Measurements from ENCODE around the gene P2RY14. TPM values are rescaled to one million over a fixed set of nuclear protein-coding genes. Genes with fewer than 3 reads are reported as not detected.

P2RY14 gene
- total RNA-seq, 2 donors from 2014 or later: 1.7 to 2.9 TPM

GRCh38 chr3:151226088-151226563 lies 52.2 kb downstream of the P2RY14 start:
- intact Hi-C loops (cut with DNase I): loop anchor here (5.0 kb wide), 2 partner anchors 56 to 59 kb away; no protein-coding TSS in a partner anchor
- Histone ChIP-seq H3K27ac (no peak overlapping the region), H3K4me1 (no peaks in the 10 kb centered on the region)

GRCh38 chr3:151225040-151225975 lies 53.0 kb downstream of the P2RY14 start:
- intact Hi-C loops (cut with DNase I): loop anchor here (5.0 kb wide), 2 partner anchors 57 to 58 kb away; no protein-coding TSS in a partner anchor
- Histone ChIP-seq H3K4me3 (no peak overlapping the region), H3K9me3 (no peaks in the 10 kb centered on the region), H3K27me3 (no peaks in the 10 kb centered on the region), H3K4me1 (no peaks in the 10 kb centered on the region), H3K27ac (no peak overlapping the region), H3K36me3 (no peaks in the 10 kb centered on the region), H3K9ac (ENCODE audit: low read depth in 2 of 2, low read length in 2 of 2) (no peak overlapping the region)
- TF ChIP-seq CTCF (IDR thresholded peaks at IDR 0.05): no peak
- DNase-seq: no peak

More at GRCh38 chr3:151226088-151226563, 52.2 kb downstream of the P2RY14 start:
- H3K27me3 ChIP-seq: no peaks in the 10 kb centered on the region
- no peak for DNase-seq
- no peaks in the 10 kb centered on the region for H3K36me3 ChIP-seq
- H3K9ac ChIP-seq (ENCODE audit: low read depth in 2 of 2, low read length in 2 of 2): no peak overlapping the region
- no peak overlapping the region for H3K4me3 ChIP-seq
- TF ChIP-seq CTCF (IDR thresholded peaks at IDR 0.05): no peak
- H3K9me3 ChIP-seq: no peaks in the 10 kb centered on the region

- no peaks in the 10 kb centered on the region for H3K27me3 ChIP-seq
- DNase-seq: no peak
- H3K9me3 ChIP-seq: no peaks in the 10 kb centered on the region
- intact Hi-C loops (cut with DNase I): no loop called here
- TF ChIP-seq CTCF (IDR thresholded peaks at IDR 0.05): no peak
- H3K4me1 ChIP-seq: no peaks in the 10 kb centered on the region
- no peaks in the 10 kb centered on the region for H3K36me3 ChIP-seq
- no peak overlapping the region for H3K27ac ChIP-seq
- H3K4me3 ChIP-seq: no peak overlapping the region
- no peak overlapping the region for H3K9ac ChIP-seq (ENCODE audit: low read depth in 2 of 2, low read length in 2 of 2)
Observed at GRCh38 chr3:151224268-151224866, 54.0 kb downstream of the P2RY14 start.

- no peak for DNase-seq
- Histone ChIP-seq H3K9me3 (no peaks in the 10 kb centered on the region), H3K27ac (no peak overlapping the region), H3K4me3 (no peak overlapping the region), H3K9ac (ENCODE audit: low read depth in 2 of 2, low read length in 2 of 2) (no peak overlapping the region), H3K4me1 (no peaks in the 10 kb centered on the region), H3K27me3 (no peaks in the 10 kb centered on the region), H3K36me3 (no peaks in the 10 kb centered on the region)
- TF ChIP-seq CTCF (IDR thresholded peaks at IDR 0.05): no peak
- intact Hi-C loops (cut with DNase I): no loop called here
Observed at GRCh38 chr3:151219056-151219455, 59.3 kb downstream of the P2RY14 start.

- no peak overlapping the region for H3K4me3 ChIP-seq
- H3K4me1 ChIP-seq: no peaks in the 10 kb centered on the region
- intact Hi-C loops (cut with DNase I): no loop called here
- no peaks in the 10 kb centered on the region for H3K36me3 ChIP-seq
- H3K27me3 ChIP-seq: no peaks in the 10 kb centered on the region
- no peak for DNase-seq
- H3K27ac ChIP-seq: no peak overlapping the region
- no peak for TF ChIP-seq CTCF (IDR thresholded peaks at IDR 0.05)
- no peak overlapping the region for H3K9ac ChIP-seq (ENCODE audit: low read depth in 2 of 2, low read length in 2 of 2)
- no peaks in the 10 kb centered on the region for H3K9me3 ChIP-seq
Observed at GRCh38 chr3:151218136-151218535, 60.2 kb downstream of the P2RY14 start.
